H1 (cell line): Measurements from ENCODE around the gene BABAM2. TPM values are rescaled to one million over a fixed set of nuclear protein-coding genes. Genes with fewer than 3 reads are reported as not detected.

ENCODE experiments used
- CTCF ChIA-PET: fragments of 300-600 bp; sonication (Branson Sonifier 250); formaldehyde crosslinking; loops from one replicate; lab custom pipeline; 2021; ENCODE audit not compliant: partially characterized antibody; lab: Charles Lee
- POLR2A ChIA-PET: fragments of 300-600 bp; sonication (Branson Sonifier 250); formaldehyde crosslinking; loops from one replicate; lab custom pipeline; 2021; ENCODE audit warnings: inconsistent platforms; ENCODE audit not compliant: partially characterized antibody; lab: Charles Lee
- DNase-seq, 2 experiments: peaks; one replicate each; pipeline versions ENCODE4 v3.0.0 to v3.0.0-alpha.2; 2010 to 2022; ENCODE audit warnings: low spot score in 2 of 2, low read depth in 1 of 2, mixed read lengths in 1 of 2
- FAIRE-seq: peaks from 2 replicates; lab custom pipeline; 2011; peaks lifted over from hg19 to GRCh38; lab: Jason Lieb, UNC
- H2AFZ ChIP-seq: 2 replicates; pipeline ENCODE4 v1.8.1; 2012; ENCODE audit warnings: low read length, inconsistent platforms
- H2AK5ac ChIP-seq: 2 replicates; pipeline ENCODE4 v1.6.1; 2013; ENCODE audit warnings: low read depth, low read length
- H2BK120ac ChIP-seq: replicated peaks from 2 replicates; pipeline ENCODE3; 2013; ENCODE audit warnings: low read depth, low read length, inconsistent platforms
- H2BK12ac ChIP-seq: 2 replicates; pipeline ENCODE4 v1.6.1; 2013; ENCODE audit warnings: low read depth, low read length
- H2BK15ac ChIP-seq: 2 replicates; pipeline ENCODE4 v1.6.1; 2013; ENCODE audit warnings: low read length
- H2BK20ac ChIP-seq: 2 replicates; pipeline ENCODE4 v1.6.1; 2013; ENCODE audit warnings: low read length
- H2BK5ac ChIP-seq: 2 replicates; pipeline ENCODE4 v1.6.1; 2013; ENCODE audit warnings: low read depth, low read length
- H3K14ac ChIP-seq: 2 replicates; pipeline ENCODE4 v1.6.1; 2013; ENCODE audit warnings: inconsistent platforms; ENCODE audit not compliant: insufficient read length
- H3K18ac ChIP-seq: 2 replicates; pipeline ENCODE4 v1.6.1; 2013; ENCODE audit warnings: low read length; ENCODE audit errors: extremely low read depth
- H3K23ac ChIP-seq: 2 replicates; pipeline ENCODE4 v1.6.1; 2013; ENCODE audit warnings: inconsistent platforms; ENCODE audit not compliant: insufficient read length
- H3K23me2 ChIP-seq: 2 replicates; pipeline ENCODE4 v1.6.1; 2013; ENCODE audit warnings: low read depth, low read length
- H3K27ac ChIP-seq: 2 replicates; pipeline ENCODE4 v1.6.1; 2011; ENCODE audit warnings: low read depth, low read length, inconsistent platforms
- H3K27me3 ChIP-seq, 4 experiments: replicated peaks in 1 of 4; 1 replicate in 1 of 4; 2 replicates in 3 of 4; pipeline versions ENCODE4 v1.6.1 to v1.8.1; 2011 to 2013; ENCODE audit warnings: low read length in 3 of 4, mild to moderate bottlenecking in 3 of 4, inconsistent platforms in 2 of 4, mixed read lengths in 2 of 4, moderate library complexity in 1 of 4; ENCODE audit not compliant: control insufficient read depth in 3 of 4, insufficient read depth in 3 of 4; ENCODE audit errors: extremely low read depth in 1 of 4
- H3K36me3 ChIP-seq, 4 experiments: 2 replicates each; pipeline versions ENCODE4 v1.6.1 to v1.8.1; 2011 to 2013; ENCODE audit warnings: mild to moderate bottlenecking in 4 of 4, low read length in 3 of 4, moderate library complexity in 2 of 4, control low read depth in 1 of 4, inconsistent platforms in 1 of 4; ENCODE audit not compliant: insufficient read depth in 4 of 4, control insufficient read depth in 2 of 4
- H3K4ac ChIP-seq: replicated peaks from 2 replicates; pipeline ENCODE3; 2013; ENCODE audit warnings: low read length, low read depth, mixed read lengths, inconsistent platforms; ENCODE audit not compliant: insufficient read length
- H3K4me1 ChIP-seq, 4 experiments: replicated peaks in 1 of 4; 1 replicate in 1 of 4; 2 replicates in 3 of 4; pipeline versions ENCODE4 v1.6.1 to v1.8.1; 2011 to 2013; ENCODE audit warnings: low read length in 3 of 4, inconsistent platforms in 2 of 4, mixed read lengths in 1 of 4; ENCODE audit not compliant: insufficient read depth in 4 of 4, control insufficient read depth in 3 of 4
- H3K4me2 ChIP-seq, 2 experiments: 2 replicates each; pipeline versions ENCODE4 v1.6.1 to v1.8.1; 2011 to 2013; ENCODE audit warnings: low read depth in 2 of 2, low read length in 2 of 2, control low read depth in 1 of 2, inconsistent platforms in 1 of 2, mild to moderate bottlenecking in 1 of 2; ENCODE audit not compliant: insufficient read depth in 1 of 2
- H3K4me3 ChIP-seq, 4 experiments: fragments of 200-600, 300-600 bp in 1 of 4; sonication (generic), shearing (Covaris generic), sonication (Bioruptor Twin) in 1 of 4; 2 replicates each; pipeline versions ENCODE4 v1.5.1 to v1.8.1; 2011 to 2016; ENCODE audit warnings: low read length in 4 of 4, low read depth in 3 of 4, control low read depth in 2 of 4, inconsistent platforms in 2 of 4, mild to moderate bottlenecking in 2 of 4, mixed read lengths in 1 of 4, moderate library complexity in 1 of 4; ENCODE audit not compliant: insufficient read depth in 2 of 4; ENCODE audit errors: extremely low read depth in 1 of 4
- H3K56ac ChIP-seq: replicated peaks from 2 replicates; pipeline ENCODE3; 2013; ENCODE audit warnings: low read depth, mild to moderate bottlenecking, mixed read lengths, low read length, inconsistent platforms; ENCODE audit not compliant: insufficient read length
- H3K79me1 ChIP-seq: 2 replicates; pipeline ENCODE4 v1.6.1; 2013; ENCODE audit warnings: low read depth, low read length, control low read depth
- H3K79me2 ChIP-seq, 2 experiments: 2 replicates each; pipeline versions ENCODE4 v1.6.1 to v1.8.1; 2012 to 2013; ENCODE audit warnings: low read length in 2 of 2, mild to moderate bottlenecking in 2 of 2, inconsistent platforms in 1 of 2; ENCODE audit not compliant: insufficient read depth in 2 of 2, control insufficient read depth in 1 of 2
- H3K9ac ChIP-seq, 4 experiments: replicated peaks in 1 of 4; 1 replicate in 1 of 4; 2 replicates in 3 of 4; pipeline versions ENCODE4 v1.6.1 to v1.8.1; 2011 to 2013; ENCODE audit warnings: low read depth in 3 of 4, low read length in 3 of 4, control low read depth in 2 of 4, mild to moderate bottlenecking in 2 of 4, moderate library complexity in 2 of 4, inconsistent platforms in 1 of 4; ENCODE audit errors: extremely low read depth in 1 of 4
- H3K9me3 ChIP-seq, 2 experiments: 2 replicates each; pipeline versions ENCODE4 v1.6.1 to v1.8.1; 2012 to 2013; ENCODE audit warnings: mild to moderate bottlenecking in 2 of 2, moderate library complexity in 2 of 2, control low read depth in 1 of 2, inconsistent platforms in 1 of 2, low read depth in 1 of 2, low read length in 1 of 2, mixed read lengths in 1 of 2; ENCODE audit not compliant: insufficient read depth in 2 of 2
- H4K20me1 ChIP-seq, 2 experiments: replicated peaks in 1 of 2; 2 replicates each; pipeline versions ENCODE3 to v1.8.1; 2011 to 2013; ENCODE audit warnings: inconsistent platforms in 2 of 2, low read length in 2 of 2, mild to moderate bottlenecking in 1 of 2; ENCODE audit not compliant: insufficient read depth in 2 of 2, control insufficient read depth in 1 of 2
- H4K5ac ChIP-seq: 2 replicates; pipeline ENCODE4 v1.6.1; 2013; ENCODE audit warnings: low read length, low read depth, mixed read lengths, inconsistent platforms; ENCODE audit not compliant: insufficient read length
- H4K8ac ChIP-seq: 2 replicates; pipeline ENCODE4 v1.8.0; 2013; ENCODE audit warnings: mild to moderate bottlenecking, moderate library complexity, low read length, inconsistent platforms; ENCODE audit not compliant: insufficient read depth; ENCODE audit errors: extremely low read depth
- H4K91ac ChIP-seq: replicated peaks from 2 replicates; pipeline ENCODE3; 2013; ENCODE audit warnings: low read length, mixed read lengths, inconsistent platforms; ENCODE audit not compliant: insufficient read length
- FOSL1 ChIP-seq: IDR thresholded peaks from 2 replicates; pipeline ENCODE4 v1.6.1; 2011; ENCODE audit warnings: mild to moderate bottlenecking, low read depth, low read length, moderate library complexity; ENCODE audit not compliant: insufficient read depth
- WGBS, 2 experiments: shearing (Covaris generic) in 1 of 2; methylation state at CpG; one replicate each; pipeline versions ENCODE4 v1.1.6 to v1.1.7; 2013 to 2015; ENCODE audit warnings: low lambda C conversion rate in 2 of 2, mixed read lengths in 2 of 2, inconsistent platforms in 1 of 2, low coverage in 1 of 2, missing lambda C conversion rate in 1 of 2; ENCODE audit not compliant: insufficient replicate concordance in 2 of 2, insufficient coverage in 1 of 2, insufficient read length in 1 of 2; ENCODE audit errors: extremely low coverage in 1 of 2, missing lambda C conversion rate in 1 of 2; 5-methylcytosine and 5-hydroxymethylcytosine counted together
- polyA plus RNA-seq, 7 experiments: library from polyadenylated mRNA; depleted of rRNA in 3 of 7; stranded (reverse) in 5 of 7; unstranded in 2 of 7; fragments of >200 nt in 5 of 7; fragments of 200-250 nt in 2 of 7; gene quantifications; 1 replicate in 5 of 7; 2 replicates in 1 of 7; 4 replicates in 1 of 7; pipeline versions ENCODE4 v1.2.1 to v1.2.3, GENCODE V29; 2011 to 2013; ENCODE audit warnings: missing spikeins in 2 of 7, mixed read lengths in 2 of 7
- total RNA-seq: library from RNA; stranded (reverse); fragmentation: NEBNext Ultra II Directional; extraction: Animal tissue kit (Norgen Biotek cat#: 25700); gene quantifications from 2 replicates; pipeline ENCODE4 v1.2.1, GENCODE V29; 2021

BABAM2 gene
- total and polyA plus RNA-seq, 2 of the 8 experiments (the other 6 are each of a cell fraction or from before 2014, with no cell fraction given): 15.8 to 20.9 TPM

DNA sequence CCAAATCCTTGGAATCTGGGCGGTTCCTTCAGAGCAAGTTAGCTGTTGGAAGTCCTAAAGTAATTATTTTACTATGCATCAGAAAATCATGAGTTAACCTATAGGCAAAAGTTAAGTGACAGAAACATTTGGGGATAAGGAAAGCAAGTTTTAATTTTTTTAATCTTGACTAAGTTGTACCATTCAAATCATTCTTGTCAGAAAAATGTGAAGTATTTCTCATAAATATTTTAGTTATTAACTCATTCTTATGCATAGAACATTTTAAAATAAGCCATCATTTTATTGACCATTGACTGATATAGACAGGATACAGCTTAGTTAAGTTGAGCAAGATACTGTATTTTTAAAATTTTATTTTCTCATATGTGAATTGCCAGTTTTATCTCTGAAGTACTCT, 403.9 kb downstream of the BABAM2 start:
- Histone ChIP-seq H3K23ac (no peak overlapping the region), H4K5ac (no peak overlapping the region), H3K9ac (no peak overlapping the region), H3K27ac (no peak overlapping the region), H3K14ac (no peak overlapping the region), H3K9me3 (no peaks in the 10 kb centered on the region), H3K4me1 (peaks cover 0 to 3% (median 3%) of the 10 kb centered on the region in 4 experiments; a peak in 4 of 7 replicates), H4K20me1 (no peaks in the 10 kb centered on the region), H2BK12ac (no peak overlapping the region), H3K18ac (no peak overlapping the region), H3K79me1 (no peaks in the 10 kb centered on the region), H3K79me2 (no peaks in the 10 kb centered on the region), H2BK15ac (no peak overlapping the region), H3K23me2 (no peaks in the 10 kb centered on the region), H4K8ac (no peak overlapping the region), H3K4me3 (no peak overlapping the region), H3K4me2 (no peak overlapping the region), H2BK5ac (no peak overlapping the region), H4K91ac (no peak overlapping the region), H3K36me3 (no peaks in the 10 kb centered on the region), H2AFZ (no peak overlapping the region), H2AK5ac (no peak overlapping the region), H2BK120ac (no peak overlapping the region), H3K4ac (no peak overlapping the region), H2BK20ac (no peak overlapping the region), H3K27me3 (no peaks in the 10 kb centered on the region), H3K56ac (no peak overlapping the region)
- POLR2A ChIA-PET: no interaction called here
- CTCF ChIA-PET: no interaction called here
- TF ChIP-seq FOSL1: no peak
- FAIRE-seq: no peak
- 82% methylated on average over 1 of the region's 1 CpG; no CpG with 5 or more reads in 1 of the 2 experiments for WGBS, 2 experiments
- DNase-seq: no peak
